ENCODE results near the gene SDHAF2.

- TF ChIP-seq POLR2A (IDR thresholded peaks at IDR 0.05) (no peak), CTCF (IDR thresholded peaks at IDR 0.05) (no peak), POLR2AphosphoS5 (IDR thresholded peaks at IDR 0.05) (no peak)
Measured at GRCh38 chr11:61418136-61418535, 11.8 kb upstream of the SDHAF2 start.
